ENCODE data around the gene PMM2.
"Not testable (repeated sequence)": the region's sequence is repeated elsewhere in the genome, so short reads cannot be mapped to it uniquely, and the experiment has no call there.

The PMM2 gene

DNA sequence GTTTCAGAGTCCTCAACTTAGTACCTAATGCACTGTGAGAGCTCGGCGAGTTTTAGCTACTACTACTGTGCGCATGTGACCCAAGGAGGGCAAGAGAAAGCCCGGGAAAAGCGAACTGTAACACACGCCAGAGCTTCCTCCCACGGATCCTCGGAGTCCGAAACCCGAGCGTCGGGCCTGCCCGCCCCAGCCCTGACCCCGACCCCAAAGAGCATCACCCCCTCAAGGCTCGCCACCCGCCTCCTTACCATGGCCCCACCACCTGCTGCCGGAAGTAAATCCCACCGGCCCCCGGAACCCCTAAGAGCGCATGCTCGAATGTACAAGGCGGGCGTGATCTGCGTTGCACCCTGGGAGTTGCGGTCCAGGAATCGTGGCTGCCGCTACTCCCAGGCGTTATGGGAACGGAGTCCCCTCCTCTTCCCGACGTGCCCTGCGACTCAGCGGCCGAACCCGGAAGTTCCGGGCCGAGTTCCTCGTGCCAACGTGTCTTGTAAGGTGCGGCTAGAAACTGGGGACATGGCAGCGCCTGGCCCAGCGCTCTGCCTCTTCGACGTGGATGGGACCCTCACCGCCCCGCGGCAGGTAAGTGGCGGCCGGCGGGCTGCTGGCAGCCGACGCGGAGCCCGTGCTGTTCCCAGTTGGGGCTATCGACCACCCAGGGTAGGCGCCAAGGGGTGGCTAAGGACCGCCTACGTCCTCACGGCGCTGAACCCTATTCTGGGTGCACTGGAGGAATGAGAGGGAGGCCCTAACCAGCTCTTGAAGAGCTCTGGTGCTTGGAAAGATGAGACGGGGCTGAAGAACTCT, at the start of gene PMM2, which contains the start of gene TMEM186:
Gene PMM2 (plus strand): TSS at position 476 of the 810 bp plus-strand sequence. CDS start 44 bp downstream, at position 520.
Gene TMEM186 (minus strand): TSS at position 276 of the 810 bp plus-strand sequence. CDS start 25 bp downstream, at position 251.
- peak; percentile 98 for DNase-seq

DNA sequence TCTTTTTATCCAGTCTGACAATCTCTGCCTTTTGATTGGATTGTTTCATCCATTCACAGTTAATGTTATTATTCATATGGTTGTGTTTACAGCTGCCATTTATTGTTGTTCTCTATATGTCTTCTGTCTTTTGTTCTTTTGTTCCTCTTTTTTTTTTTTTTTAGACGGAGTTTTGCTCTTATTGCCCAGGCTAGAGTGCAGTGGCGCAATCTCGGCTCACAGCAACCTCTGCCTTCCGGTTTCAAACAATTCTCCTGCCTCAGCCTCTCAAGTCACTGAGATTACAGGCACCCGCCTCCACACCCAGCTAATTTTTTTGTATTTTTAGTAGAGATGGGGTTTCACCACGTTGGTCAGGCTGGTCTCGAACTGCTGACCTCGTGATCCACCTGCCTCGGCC, 48.7 kb upstream of the PMM2 start:
- DNase-seq = not testable (repeated sequence)

DNA sequence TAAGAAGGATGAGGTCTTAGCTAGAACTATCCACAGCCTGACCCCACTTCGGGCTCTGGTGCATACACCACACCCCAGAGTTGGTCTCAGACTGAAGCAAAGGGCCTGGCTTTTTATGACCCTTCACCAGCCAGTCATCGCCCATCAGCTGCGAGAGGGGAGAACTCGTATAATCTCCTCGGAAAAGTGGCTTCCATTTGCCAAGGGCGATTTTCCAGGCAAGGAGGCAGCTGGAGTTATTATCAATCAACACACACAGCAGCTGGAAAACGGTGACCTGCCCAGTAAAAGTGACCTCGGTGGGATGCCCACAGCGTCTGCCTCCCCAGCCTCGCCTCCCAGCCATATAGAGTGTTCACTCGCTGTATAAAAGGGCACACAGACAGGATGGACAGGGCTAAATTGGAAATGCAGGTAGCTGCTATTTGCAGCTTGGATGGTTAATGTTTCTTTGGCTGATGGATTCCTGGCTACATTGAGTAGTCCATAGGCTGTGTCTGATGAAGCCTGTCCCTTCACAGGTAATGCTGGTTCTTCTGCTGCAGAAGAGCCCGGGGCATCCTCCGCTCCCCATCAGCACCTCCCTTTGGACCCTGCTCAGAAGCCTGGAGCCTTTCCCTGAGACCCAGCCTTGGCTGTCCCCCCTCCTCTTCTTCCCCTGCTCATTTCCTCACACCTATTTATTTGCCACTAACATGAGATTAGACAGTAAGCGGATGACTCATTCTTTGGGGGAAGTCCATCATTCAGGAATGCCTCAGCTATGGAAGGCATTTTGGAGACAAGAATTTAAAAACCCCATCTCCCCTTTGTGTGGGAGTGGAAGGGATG, 45.9 kb upstream of the PMM2 start:
- DNase-seq = peak; percentile 24

DNA sequence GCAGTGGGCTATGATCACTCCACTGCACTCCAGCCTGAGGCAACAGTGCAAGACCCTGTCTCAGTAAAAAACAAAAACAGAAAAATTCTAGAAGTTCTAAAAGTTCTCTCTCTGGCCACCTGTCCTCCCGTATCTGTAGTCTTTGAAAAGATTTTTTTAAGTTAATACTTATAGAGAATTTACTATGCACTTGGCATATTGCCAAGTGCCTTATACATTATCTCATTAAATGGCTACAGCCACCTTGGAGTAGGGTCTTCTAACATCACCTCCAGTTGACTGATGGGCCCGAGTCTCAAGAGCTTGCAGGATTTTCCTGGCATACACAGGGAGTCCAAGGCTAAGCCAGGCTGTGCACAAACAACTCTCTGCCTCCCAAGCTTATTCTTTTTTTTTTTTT, 44.9 kb upstream of the PMM2 start:
- no peak for DNase-seq

DNA sequence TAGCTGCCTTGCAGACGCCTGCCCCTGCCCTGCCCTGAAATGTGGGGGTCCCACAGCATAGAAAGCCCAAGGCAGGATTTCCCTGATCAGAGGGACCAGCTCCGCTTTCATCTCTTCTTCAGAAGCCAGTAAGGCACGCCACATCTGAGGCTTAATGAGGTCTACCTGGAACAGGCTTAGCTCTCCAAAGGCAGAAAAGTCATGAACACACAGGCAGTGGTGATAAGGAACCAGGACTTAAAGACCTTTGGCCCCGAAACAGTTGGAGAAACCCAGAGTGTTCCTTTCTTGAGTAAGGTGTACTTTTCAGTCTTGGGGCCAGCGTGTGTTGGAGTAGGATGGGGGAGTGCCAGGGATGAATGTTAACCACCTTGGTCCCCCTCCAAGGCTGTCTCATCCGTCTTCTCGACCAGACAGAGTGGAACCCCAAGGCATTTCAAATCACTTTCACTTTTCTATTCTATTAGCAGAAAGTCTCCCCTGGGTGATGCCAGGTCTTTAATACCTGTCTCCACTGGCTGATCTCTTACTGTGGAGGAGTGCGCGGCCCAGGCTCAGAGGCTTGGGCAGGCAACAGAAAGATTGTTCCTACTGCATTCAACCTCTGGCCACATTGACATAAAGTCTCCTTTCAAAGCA, 44.1 kb upstream of the PMM2 start:
- DNase-seq = no peak

DNA sequence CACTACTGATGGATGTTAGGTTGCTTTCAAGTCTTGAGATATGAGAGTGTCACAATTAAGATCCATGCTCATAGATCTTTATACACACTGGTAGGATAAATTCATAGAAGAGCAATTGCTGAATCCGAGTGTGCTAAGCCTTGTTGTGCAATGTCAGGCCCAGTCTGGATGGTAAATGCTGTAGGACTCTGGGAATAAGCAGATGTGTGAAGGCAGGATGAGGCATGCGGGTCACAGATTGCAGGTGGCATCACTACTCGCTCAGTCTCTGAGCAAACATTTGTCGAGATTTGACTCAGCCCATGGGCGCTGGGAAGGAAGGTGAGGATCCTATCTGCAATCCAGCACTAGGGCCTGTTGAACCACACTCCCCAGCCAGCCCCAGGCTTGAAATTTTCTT, 40.9 kb upstream of the PMM2 start:
- DNase-seq = no peak

DNA sequence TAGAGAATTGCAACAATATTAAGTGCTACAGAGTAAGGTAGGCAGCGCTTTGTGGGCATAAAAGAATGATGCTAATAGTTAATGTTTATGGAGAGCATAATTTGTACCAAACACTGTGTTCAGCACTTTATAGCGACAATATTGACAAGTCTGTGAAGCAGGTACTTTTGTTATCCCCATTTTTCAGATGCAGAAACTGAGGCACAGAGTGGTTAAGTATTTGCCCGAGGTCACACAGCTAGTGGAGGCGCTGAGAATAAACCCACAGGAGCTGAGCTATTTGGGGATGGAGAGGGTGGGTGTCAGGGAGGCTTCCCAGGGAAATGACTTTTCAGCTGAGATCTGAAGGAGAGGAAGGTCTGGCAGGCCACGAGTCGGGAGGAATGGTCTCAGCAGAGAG, 39.6 kb upstream of the PMM2 start:
- DNase-seq = no peak

DNA sequence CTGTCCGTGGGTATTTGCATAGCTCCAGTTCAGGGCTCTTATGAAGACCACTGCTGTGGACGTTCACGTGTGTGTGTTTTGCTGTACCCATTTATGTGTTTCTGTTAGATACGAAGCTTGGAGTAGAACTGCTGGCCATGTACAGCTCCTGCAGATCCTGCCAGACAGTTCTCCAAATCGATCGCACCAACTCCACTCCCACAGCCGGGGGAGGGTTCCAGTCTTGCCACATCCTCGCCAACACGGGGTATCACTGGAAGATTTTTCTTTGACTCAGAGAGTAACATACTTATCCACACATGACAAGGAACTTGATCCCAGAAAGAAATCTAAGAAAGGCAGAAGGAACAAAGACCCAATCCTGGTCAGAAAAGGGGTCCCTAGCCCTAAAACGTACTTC, 37.6 kb upstream of the PMM2 start:
- DNase-seq = no peak

DNA sequence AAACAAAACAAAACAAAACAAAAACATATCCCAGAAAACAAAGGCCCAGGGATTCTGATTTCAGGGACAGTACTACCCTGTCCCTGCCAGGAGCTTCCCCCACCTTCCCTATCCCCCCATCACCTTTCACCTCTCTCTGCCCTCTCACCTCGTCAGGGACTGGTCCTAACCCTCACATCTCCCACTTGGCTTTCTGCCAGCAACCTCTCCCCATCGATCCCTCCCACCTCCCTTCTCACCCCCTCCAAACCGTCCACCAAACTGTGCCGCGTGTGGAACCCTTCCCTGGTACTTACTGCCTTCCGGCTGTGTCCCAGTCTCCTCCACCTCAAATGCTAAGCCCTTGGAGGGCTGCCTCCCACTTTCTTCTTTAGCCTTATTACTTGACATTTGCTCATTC, 36.6 kb upstream of the PMM2 start:
- peak; percentile 36 for DNase-seq

DNA sequence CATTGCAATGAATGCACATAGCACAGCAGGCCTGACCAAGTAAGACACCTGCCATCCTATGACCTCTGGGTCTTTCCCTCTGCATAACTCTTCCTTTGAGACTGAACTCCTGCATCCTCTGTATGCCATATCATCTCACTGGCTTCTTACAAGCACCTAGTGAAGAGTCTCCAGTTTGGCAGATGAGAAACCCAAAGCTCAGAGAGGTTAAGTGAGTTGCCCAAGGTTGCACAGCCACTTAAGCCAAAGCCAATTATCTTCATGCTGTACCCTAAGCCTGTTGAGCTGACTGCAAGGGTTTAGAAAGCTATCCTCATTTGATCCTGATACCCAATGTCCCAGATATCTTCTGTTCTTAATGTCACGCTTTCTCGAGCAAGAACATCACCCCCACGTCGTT, 35.4 kb upstream of the PMM2 start:
- DNase-seq = peak; percentile 77

DNA sequence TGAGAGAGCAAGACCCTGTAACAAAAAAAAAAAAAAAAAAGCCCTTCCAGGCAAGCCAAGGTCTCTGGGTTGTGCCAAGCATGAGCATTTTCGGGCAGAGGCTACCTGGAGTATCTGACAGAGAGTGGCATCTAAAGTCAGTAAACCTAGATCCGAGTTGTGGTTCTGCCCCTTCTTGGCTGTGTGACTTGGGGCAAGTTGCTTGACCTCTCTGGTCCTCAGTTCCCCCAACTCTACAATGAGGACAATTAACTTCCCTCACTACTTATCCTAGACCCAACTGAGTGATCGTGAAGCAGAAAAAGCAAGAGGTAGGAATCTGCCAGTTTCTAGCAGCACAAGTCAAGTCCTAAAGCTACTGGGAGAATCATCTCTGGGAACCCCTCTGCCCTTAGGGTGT, 34.6 kb upstream of the PMM2 start:
- DNase-seq = no peak

DNA sequence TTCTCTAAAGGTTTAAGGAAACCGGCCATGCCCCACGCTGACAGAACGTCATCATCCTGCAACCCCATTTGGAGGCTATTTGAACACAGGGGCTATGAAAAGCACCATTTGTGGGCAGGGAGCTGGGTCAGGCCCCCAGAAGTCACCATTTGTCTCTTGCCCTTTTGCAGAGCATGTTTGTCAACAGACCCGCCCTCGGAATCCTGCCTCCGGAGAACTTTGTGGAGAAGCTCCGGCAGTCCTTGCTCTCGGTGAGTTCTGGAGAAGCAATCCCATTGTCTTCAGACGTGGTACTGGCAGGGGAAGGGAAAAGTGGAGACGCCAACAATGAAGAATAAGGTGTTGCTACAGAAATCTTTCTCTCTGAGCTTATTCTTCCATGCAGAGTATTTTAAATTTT, 33.7 kb upstream of the PMM2 start:
- no peak for DNase-seq

DNA sequence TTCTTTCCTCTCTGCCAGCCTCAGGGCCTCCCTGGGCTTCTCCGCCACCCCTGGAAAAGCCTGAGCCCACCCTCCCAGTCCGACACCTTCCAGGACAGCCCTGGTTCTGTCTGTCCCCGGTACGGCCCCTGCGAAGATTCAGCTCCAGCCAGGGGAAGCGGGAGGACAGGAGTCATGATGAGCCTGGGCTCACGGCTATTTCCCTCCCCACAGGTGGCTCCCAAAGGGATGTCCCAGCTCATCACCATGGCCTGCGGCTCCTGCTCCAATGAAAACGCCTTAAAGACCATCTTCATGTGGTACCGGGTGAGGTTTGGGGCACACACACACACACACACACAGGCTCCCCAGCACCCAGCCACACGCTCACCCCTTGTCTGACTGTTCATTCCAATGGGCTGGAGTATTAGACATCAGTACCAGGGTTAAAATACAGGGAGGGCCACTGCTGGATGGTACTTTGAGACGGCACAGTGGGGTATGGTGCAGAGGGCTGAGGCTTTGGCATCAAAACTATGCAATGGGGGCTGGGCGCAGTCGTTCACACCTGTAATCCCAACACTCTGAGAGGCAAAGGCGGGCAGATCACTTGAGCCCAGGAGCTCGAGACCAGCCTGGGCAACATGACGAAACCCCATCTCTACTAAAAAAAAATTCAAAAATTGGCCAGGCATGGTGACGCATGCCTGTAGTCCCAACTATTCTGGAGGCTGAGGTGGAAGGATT, 33.0 kb upstream of the PMM2 start:
- no peak for DNase-seq

DNA sequence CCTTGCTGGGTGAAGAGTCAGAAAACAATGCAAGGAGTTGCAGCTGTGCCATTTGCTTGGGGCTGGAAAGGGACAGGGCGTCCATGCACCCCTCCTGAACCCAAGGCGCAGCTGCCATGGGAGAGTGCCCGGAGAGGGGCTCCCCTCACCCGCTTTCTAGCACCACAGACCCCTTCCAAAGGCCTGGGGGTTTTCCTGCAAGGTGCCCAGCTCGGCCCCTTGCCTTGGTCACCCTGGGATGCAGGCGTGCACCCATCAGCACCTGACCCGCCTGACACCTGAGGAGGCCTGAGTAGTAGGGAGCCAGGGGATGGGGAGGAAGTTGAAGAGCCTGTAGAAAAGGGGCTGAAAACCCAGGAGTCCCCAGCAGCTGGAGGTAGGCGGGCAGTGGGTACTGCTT, 30.5 kb upstream of the PMM2 start:
- DNase-seq = no peak

DNA sequence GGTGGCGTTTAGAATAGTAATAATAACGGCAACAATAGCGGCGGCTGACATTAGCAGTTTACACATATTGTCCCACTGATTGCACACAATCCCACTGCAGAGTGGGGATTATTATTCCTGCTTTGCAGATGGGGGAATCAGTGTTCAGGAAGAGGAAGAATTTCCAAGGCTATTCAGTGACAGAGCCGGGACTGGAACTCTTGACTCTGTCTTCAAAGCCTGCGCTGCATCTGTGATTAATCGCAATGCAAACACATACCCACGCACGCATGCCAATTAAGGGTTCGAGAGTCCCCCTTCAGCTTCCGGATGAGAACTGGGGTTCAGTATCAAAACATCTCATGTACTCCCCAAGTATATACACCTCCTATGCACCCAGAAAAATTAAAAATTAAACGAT, 29.4 kb upstream of the PMM2 start:
- DNase-seq = no peak

DNA sequence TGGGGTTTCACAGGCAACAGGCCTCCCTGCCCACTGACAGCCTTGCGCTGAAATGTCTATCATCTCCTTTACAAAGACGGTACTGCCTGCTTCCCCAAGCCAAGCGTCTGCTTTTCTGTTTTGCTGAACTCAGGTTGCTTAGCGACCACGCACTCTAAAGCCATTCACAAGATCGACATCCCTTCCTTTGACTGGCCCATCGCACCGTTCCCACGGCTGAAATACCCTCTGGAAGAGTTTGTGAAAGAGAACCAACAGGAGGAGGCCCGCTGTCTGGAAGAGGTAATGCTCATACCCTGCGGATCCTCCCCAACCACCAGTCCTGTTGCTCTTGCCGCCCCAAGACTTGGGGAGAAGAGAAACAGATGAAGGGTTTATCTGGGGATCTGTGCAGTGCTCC, 28.9 kb upstream of the PMM2 start:
- peak; percentile 11 for DNase-seq

DNA sequence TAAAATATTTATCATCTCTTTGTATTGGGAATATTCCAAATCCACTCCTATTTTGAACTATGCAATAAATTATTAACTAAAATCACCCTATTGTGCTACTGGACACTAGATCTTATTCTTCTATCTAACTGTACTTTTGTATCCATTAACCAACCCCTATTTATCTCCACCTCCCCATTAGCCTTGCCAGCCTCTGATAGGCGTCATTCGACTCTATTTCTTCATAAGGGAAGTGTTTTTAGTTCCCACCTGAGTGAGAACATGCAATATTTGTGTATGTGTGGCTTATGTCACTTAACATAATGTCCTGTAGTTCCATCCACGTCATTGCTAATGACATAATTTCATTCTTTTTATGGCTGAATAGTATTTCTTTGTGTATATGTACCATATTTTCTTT, 24.1 kb upstream of the PMM2 start:
- no peak for DNase-seq

DNA sequence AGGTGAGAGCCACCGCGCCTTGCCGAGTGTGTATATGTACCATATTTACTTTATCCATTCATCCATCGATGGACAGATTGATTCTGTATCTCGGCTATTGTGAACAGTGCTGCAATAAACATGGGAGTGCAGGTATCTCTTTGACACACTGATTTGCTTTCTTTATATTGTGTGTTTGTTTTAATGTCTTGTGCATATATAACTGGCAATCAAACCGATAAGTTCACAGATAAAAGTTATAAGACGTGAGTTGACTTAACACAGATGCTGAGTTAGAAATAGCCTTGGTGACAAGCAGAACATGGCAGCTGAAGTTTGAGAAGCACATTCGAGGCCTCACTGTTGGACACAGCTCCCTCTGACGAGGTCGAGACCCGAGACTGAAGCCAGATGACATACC, 23.4 kb upstream of the PMM2 start:
- no peak for DNase-seq

DNA sequence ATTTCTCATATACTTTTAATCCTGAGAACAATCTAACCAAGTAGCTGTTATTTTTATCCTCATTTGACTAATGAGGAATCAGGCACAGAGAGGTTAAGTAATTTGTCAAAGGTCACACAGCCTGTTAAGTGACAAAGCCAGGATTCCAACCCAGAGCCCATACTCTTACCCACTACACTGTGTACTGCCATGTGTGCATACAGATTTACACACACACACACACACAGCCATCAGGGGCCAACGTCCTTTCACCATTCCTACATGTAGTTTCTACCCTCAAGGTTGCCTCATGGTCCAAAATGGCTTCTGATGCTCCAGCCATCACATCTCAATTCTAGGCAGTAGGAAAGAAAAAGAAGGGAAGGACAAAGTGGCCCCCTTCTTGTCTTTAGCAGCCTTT, 22.3 kb upstream of the PMM2 start:
- no peak for DNase-seq

DNA sequence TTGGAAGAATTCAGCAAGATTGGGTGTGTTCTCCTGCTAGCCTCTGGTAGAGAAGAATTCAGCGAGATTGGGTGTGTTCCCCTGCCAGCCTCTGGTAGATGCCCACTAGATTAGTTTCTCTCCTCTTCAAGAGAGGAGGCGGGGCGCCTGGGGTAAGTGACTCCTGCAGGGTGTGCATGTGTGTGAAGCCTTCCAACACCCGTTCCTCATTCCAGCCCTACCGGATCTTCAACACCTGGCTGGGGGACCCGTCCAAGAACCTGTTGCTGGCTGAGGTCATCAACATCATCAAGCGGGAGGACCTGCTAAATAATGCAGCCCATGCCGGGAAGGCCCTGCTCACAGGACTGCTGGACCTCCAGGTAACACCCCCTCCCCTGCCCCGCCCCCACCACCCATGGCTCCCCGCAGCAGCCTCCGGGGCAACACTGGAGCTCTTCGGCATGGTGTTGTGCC, 21.5 kb upstream of the PMM2 start:
- DNase-seq = no peak

DNA sequence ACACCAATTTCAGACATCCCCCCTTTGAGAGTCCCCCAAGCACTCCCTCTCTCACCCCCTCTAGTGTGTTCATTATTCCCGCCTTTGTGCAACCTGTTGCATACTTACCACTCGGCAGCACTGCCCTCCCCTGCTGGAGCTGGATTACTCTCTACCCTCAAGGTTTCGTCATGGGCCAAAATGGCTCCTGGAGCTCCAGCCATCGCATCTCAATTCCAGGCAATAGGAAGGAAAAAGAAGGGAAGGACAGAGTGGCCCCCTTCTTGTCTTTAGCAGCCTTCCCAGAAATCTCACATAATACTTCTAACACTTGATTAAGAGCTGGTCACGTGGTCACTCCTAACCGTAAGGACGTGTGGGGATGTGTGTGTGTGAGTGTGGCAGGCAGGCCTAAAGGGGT, 20.4 kb upstream of the PMM2 start:
- no peak for DNase-seq

DNA sequence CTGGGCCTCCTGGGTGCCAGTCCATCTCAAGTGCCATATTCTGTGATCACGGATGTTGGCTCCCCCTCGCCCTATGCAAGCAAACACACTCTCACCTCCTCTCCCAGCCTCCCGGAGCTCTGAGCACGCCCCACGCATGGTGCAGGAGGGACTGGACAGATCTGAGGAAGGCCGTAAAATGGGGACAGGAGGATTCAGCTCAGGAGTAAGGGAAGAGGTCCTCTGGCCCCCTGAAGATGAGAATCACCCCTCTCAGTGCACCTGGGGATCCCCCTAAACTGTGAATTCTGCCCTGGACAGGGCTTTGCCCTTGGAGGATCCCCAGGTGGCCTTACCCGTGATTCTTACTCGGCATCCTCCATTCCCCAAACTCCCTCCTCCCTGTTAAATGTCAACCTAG, 15.8 kb upstream of the PMM2 start:
- DNase-seq = no peak

DNA sequence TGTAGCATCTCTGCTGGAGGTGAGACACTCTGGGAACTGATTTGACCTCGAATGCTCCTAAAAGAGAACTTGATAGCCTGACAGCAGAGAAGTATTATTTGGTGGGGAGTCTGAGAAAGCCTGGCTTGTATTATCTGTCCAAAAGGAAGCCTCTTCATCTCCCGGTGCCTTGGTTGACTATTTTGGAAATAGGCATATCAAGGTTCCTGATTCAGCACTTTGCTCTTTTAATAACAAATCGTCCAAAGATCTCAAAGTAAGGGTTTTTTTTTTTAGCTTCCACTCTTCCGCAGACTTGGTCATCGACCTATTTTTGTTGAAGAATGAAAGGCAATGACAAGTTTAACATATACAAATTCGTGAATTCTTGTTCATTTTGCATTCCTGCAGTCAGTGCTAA, 15.0 kb upstream of the PMM2 start:
- no peak for DNase-seq
